GM19438 (cell line): ENCODE results near the gene FANCI.
A peak's percentile ranks its signal among the peaks of the same experiment; 100 is the strongest.

Experiments
- ATAC-seq: cut with Tn5 transposase; IDR thresholded peaks from one replicate; pipeline ENCODE4 v1.9.1; 2021; ENCODE audit warnings: low read depth; ENCODE audit not compliant: unreplicated experiment

Gene FANCI

GRCh38 chr15:89358755-89359439 lies 115.1 kb downstream of the FANCI start:
- peak; percentile 86 for ATAC-seq

GRCh38 chr15:89359471-89360293 lies 115.9 kb downstream of the FANCI start:
- ATAC-seq = no peak

DNA sequence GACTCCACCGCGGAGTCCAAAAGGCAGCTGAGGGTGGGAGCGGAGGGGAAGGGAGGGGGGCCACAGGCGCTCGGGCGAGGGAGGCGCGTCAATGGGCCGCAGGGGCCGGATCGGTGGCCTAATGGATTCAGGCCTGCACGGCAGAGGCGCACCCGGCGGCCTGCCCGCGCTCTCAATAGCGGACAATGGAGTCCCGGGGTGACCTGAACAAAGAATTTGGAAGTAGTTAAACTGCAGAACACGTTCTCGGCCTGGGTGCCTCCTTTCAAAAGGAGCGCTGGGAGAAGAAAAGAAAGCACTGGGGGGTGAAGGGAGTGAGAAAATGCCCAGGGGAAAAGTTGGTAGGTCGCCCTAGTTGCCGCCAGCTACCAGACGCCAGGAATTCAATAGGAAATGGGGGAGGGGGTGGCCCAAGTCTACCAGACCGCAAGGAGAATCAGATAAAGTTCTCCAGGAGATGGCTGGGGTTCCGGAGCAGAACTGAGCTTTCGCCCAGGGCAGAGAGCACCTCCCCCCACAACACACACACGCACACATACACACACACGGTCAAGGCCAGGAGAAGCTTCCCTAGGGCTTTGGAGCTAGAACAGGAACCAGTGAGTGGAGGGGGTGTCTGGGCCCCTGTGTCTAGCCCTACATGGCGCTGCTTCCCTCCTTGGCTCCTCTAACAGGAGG lies 116.7 kb downstream of the FANCI start:
- ATAC-seq = no peak

GRCh38 chr15:89361451-89362202 lies 117.8 kb downstream of the FANCI start:
- ATAC-seq = no peak

DNA sequence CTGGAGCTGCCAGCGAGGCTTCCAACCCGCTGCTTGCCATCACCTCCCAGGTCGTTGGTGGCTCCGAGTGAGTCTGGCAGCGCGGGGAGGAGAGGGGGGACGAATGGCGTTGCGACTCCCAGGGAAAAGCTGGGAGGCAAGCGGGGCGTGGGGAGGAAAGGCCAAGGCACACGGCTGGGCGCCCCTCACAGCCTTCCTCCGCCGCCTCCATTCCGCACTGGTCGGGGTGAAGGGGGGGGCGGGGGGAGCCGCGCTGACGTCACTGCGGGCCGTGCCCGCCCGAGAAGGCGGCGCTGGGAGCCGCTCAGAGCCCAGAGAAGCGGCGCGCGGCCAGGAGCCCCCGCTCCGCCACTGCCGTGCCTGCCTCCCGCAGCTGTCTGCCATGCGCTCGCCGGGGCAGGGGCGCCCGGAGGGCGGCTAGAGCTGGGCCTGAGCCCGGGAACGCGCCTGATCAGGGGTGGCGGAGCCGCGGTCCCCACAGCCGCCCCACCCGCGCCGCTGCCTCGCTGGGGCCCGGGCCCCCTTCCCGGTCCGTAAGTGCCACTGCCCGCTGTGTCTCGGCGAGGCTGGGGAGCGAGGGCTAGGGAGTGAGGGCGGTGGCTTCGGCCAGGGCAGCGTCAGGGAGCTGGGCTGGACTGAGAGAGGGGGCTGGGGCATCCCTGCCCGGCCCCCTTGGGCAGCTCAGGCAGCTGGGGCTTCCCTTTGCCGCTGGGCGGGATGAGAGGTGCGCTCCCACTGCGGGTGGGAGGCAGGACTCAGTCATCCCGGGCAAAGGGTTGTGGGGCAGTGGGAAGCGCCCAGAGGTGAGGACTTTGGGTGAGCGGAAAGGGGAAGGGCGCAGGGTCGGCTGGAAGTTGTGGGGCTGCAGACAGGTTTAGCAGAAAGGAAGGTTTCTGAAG lies 118.7 kb downstream of the FANCI start:
- no peak for ATAC-seq

DNA sequence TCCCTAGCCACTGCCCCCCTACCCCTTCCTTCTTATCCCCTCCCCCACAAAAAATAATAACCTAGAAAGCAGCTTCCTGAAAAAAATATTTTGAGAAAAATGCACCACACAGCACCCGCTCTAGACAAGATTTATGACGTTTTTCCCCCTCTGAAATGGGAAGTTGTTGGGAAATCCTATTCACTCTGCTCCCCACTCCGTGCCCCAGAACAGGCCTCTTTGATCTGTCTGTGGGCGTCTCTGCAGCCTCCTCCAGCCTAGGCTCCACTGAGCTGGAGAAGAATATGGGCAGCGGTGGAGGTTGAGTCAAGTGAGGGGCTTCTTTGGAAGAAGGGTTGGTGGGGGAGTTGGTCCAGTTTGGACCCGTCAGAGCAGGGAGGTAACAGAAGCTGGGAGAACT lies 119.4 kb downstream of the FANCI start:
- no peak for ATAC-seq

- no peak for ATAC-seq
Measured at GRCh38 chr15:89363770-89364169, 120.0 kb downstream of the FANCI start.

GRCh38 chr15:89364341-89364740 lies 120.6 kb downstream of the FANCI start:
- no peak for ATAC-seq

GRCh38 chr15:89364741-89365450 lies 121.1 kb downstream of the FANCI start:
- ATAC-seq = no peak

DNA sequence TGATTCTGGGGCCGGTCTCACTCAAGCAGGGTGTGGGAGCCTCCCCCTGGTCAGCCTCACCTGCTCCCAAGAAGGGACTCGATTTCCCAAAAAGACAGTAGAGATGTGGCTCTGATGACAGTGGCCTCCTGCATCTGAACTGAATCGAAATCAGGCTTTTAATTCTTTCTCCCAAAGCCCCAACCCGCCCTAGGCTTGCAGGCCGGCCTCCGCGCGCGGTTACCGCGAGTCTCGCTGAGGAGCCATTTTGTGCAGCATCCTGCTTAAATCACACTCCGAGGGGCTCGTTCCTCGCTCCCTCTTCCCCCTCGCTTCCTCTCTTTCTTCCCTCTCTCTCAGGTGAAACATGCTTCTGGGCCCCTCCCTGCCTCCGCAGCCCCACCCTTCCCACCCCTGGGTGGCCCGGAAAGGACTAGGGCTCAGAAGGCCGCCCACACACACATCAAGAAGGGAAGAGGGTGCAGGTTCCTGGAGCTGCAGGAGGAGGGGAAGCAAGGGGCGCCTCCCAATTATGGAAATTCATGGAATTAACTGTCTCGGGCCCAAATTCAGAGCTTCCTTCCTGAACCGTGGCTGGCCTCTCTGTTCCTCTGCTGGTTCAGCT lies 121.8 kb downstream of the FANCI start:
- ATAC-seq = no peak
